Skeletal muscle satellite cell (primary cell): Measurements from ENCODE around the gene DRG2. TPM values are rescaled to one million over a fixed set of nuclear protein-coding genes. Genes with fewer than 3 reads are reported as not detected.

ENCODE experiments used
- H3K27me3 ChIP-seq: 2 replicates; pipeline ENCODE4 v1.7.0; 2013; ENCODE audit warnings: low read length; ENCODE audit not compliant: control insufficient read depth, insufficient read depth
- H3K36me3 ChIP-seq: 2 replicates; pipeline ENCODE4 v1.7.0; 2013; ENCODE audit warnings: mild to moderate bottlenecking, control low read depth, low read length; ENCODE audit not compliant: insufficient read depth
- H3K4me1 ChIP-seq: 2 replicates; pipeline ENCODE4 v1.7.0; 2013; ENCODE audit warnings: low read length; ENCODE audit not compliant: control insufficient read depth, insufficient read depth
- H3K4me2 ChIP-seq: 2 replicates; pipeline ENCODE4 v1.7.0; 2013; ENCODE audit warnings: mild to moderate bottlenecking, low read length
- H3K4me3 ChIP-seq: 2 replicates; pipeline ENCODE4 v1.7.0; 2013; ENCODE audit warnings: low read length
- H3K9ac ChIP-seq: 2 replicates; pipeline ENCODE4 v1.7.0; 2013; ENCODE audit warnings: mild to moderate bottlenecking, low read depth, low read length, moderate library complexity
- H3K9me3 ChIP-seq: replicated peaks from 2 replicates; pipeline ENCODE4 v1.7.0; 2013; ENCODE audit warnings: mild to moderate bottlenecking, control low read depth, low read length
- total RNA-seq: library from RNA; depleted of rRNA; stranded (reverse); fragments of >200 nt; gene quantifications from 2 replicates; pipeline ENCODE4 v1.2.3, GENCODE V29; 2012; rRNA removed

Gene DRG2
- 37.6 and 46.4 TPM in 2 replicates for total RNA-seq

DNA sequence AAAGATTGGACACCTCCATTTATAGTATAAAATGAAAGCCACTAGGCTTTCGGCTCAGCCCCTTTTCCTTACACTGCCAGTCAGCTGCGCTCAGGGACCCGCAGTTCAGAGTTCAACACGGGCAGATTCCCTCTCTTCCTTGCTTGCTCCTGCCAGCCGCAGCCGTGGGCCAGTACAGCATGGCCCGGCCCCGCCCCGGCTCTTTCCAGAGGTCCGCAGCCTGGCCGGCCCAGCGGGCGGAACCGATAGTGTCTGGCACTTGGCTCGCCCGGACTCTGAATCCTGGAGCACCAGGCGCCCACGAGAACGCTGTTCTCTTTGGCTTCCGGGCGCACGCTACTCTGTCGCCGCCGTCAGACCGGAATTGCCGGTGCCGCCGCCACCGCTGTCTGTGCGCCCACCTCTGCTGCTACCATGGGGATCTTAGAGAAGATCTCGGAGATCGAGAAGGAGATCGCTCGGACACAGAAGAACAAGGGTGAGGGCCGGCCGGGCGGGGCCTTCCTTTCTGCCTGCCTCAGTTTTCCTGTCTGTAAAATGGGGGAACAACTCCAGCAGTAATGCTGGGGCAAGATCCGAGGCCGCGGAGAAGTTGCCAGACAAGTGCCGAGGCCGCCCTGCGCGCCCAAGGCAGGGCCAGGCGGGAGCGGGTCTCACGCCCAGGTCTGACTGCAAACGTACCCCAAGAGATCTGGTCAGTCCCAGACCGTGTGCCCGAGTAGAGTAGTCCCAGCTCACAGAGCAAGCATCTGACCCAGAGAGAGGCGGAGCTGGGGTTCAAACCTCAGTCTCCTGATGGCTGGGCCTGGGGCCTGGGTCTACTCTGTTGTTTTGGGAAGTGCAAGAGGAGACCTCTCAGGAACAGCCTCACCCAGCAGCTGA, at the start of gene DRG2:
Gene DRG2, plus strand, starts transcription at position 339 of the 882 bp plus-strand sequence. Its CDS starts 76 bp downstream, at position 415.
- Histone ChIP-seq H3K4me2 (peak within 1 kb of the TSS; percentile 87), H3K4me1 (peaks cover 13% of the 10 kb centered on the region), H3K9ac (peak within 1 kb of the TSS; percentile 87), H3K36me3 (peaks cover 3% of the 10 kb centered on the region), H3K27me3 (no peaks in the 10 kb centered on the region), H3K9me3 (no peaks in the 10 kb centered on the region), H3K4me3 (peak within 1 kb of the TSS; percentile 94)

GRCh38 chr17:18038149-18038850, 49.4 kb upstream of the DRG2 start:
- no peaks in the 10 kb centered on the region for H3K36me3 ChIP-seq
- peaks cover 30% of the 10 kb centered on the region for H3K4me1 ChIP-seq
- H3K9me3 ChIP-seq, result no peaks in the 10 kb centered on the region
- peak overlapping the region; percentile 85 for H3K9ac ChIP-seq
- H3K27me3 ChIP-seq, result no peaks in the 10 kb centered on the region
- peak overlapping the region; percentile 91 for H3K4me2 ChIP-seq
- H3K4me3 ChIP-seq, result peak overlapping the region; percentile 96

DNA sequence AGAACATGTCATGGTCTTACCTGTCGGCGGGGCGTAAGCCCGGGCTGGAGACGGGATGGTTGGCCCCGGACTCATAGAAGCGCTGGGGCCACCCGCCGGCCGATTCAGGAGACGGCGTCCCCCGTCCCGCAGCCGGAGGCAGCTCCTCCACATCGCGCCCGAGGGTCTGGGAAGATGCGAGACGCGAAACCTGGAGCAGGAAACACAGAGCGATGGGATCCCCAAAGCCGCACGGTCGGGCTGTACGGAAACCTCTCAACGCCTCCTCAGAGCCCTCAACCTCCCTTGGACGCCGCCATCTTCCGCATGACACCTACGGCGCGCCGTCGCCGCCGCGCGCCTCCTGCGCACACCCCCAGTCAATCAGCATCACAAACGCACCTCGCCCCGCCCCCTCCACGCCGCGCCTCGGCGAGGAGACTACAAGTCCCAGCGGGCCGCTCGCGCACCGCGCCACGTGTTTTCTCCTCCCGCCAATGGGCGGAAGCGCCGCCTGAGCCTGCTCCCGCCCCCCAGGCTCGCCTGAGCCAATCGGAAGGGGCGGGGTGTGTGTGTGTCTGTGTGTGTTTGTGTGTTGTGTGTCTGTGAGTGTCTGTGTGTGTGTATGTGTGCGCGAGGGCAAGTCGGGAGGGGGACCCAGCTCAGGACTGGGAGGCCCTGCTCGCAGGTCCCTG, 48.8 kb upstream of the DRG2 start, which contains the start of the genes ATPAF2 and GID4:
Gene ATPAF2, minus strand, starts transcription at position 308 of the 674 bp plus-strand sequence. Its CDS starts 155 bp downstream, at position 153.
Gene GID4, plus strand, starts transcription at position 548 of the 674 bp plus-strand sequence. Its CDS starts 57 bp downstream, at position 605.
- H3K4me3 ChIP-seq, result peak within 1 kb of the TSS; percentile 96
- H3K4me1 ChIP-seq, result peaks cover 30% of the 10 kb centered on the region
- no peaks in the 10 kb centered on the region for H3K36me3 ChIP-seq
- peak within 1 kb of the TSS; percentile 87 for H3K9ac ChIP-seq
- H3K9me3 ChIP-seq, result no peaks in the 10 kb centered on the region
- peak within 1 kb of the TSS; percentile 91 for H3K4me2 ChIP-seq
- no peaks in the 10 kb centered on the region for H3K27me3 ChIP-seq

DNA sequence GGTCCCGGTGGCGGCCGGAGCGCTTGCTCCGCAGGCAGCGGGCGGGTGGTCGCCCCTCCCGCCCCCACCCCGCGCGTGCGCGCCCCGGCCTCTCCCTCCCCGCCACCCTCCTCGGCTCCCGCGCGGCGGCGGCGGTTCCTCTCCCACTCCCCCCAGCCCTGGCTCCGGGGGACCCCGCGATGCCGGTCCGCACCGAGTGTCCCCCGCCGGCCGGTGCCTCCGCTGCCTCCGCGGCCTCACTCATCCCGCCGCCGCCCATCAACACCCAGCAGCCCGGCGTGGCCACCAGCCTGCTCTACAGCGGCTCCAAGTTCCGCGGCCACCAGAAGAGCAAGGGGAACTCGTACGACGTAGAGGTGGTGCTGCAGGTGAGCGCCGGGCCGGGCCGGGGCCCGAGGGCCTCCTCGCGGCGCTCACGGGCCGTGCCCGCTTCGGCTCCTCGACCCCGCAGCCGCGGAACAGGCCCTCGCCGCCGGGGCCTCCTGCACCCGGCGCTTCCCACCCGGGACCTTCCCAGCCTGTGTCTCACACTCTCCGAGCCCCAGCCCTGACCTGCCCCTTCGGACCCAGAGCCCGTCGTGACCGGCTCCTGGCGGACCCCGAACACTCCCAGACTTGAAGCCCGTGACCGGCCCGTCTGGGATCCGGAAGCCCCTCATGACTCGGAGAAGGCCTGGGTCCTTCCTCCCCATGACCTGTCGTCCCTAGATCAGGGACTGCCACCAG, 48.0 kb upstream of the DRG2 start:
- Histone ChIP-seq H3K27me3 (no peaks in the 10 kb centered on the region), H3K36me3 (no peaks in the 10 kb centered on the region), H3K9ac (peak overlapping the region; percentile 87), H3K4me2 (peak overlapping the region; percentile 90), H3K9me3 (no peaks in the 10 kb centered on the region), H3K4me1 (peaks cover 30% of the 10 kb centered on the region), H3K4me3 (peak overlapping the region; percentile 96)

- H3K27me3 ChIP-seq, result no peaks in the 10 kb centered on the region
Observed at GRCh38 chr17:18040261-18040858, 47.4 kb upstream of the DRG2 start.

DNA sequence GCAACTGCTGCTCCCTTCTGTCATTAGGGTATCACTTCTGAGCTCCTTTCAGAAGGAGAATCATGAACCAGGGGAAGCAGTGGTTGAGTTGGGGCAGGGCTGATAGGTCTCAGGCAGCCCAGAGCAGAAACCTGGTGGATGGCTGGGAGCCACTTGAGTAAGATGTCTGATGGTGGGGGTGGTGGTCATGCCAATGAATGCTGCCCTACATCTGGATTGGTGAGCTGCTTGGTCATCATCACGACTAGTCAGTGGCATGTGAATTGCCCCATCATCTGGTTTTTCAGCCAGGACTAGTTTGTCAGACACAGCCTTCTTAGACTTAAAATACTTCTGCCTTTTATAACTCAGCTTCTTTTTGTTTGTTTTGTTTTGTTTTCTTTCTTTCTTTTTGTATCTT, 46.0 kb upstream of the DRG2 start:
- H3K4me1 ChIP-seq, result peaks cover 30% of the 10 kb centered on the region

More at GRCh38 chr17:18040261-18040858, 47.4 kb upstream of the DRG2 start:
- Histone ChIP-seq H3K9me3 (no peaks in the 10 kb centered on the region), H3K4me2 (peak overlapping the region; percentile 90), H3K36me3 (no peaks in the 10 kb centered on the region), H3K4me3 (peak overlapping the region; percentile 96), H3K9ac (peak overlapping the region; percentile 87), H3K4me1 (peaks cover 30% of the 10 kb centered on the region)

GRCh38 chr17:18042983-18043382, 44.8 kb upstream of the DRG2 start:
- Histone ChIP-seq H3K4me2 (no peak overlapping the region), H3K4me1 (peaks cover 26% of the 10 kb centered on the region), H3K4me3 (no peak overlapping the region), H3K27me3 (no peaks in the 10 kb centered on the region), H3K9ac (no peak overlapping the region), H3K36me3 (peaks cover 13% of the 10 kb centered on the region), H3K9me3 (no peaks in the 10 kb centered on the region)

More for the DNA sequence above, 46.0 kb upstream of the DRG2 start:
- Histone ChIP-seq H3K4me3 (peak overlapping the region; percentile 3), H3K27me3 (no peaks in the 10 kb centered on the region), H3K4me2 (peak overlapping the region; percentile 16), H3K9me3 (no peaks in the 10 kb centered on the region), H3K9ac (no peak overlapping the region), H3K36me3 (peaks cover 5% of the 10 kb centered on the region)

DNA sequence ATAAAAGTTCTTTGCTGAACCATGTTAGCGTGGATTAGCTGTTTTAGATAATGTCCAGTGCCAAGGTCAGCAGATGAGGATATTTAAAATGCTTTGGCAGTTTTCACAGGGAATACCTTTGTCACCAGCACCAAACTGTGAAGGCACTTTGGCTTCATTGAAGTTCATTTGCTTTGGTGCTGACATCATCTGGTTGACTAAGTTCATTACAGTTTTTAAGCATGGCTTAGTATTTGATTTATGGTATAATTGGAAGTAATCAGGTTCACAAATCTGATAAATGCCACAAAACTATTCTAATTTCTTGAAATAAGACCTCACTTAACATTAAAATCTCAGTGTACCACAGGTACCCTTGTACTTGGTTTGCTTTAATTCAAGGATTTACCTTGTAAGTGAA, 44.3 kb upstream of the DRG2 start:
- Histone ChIP-seq H3K4me1 (peaks cover 21% of the 10 kb centered on the region), H3K9ac (no peak overlapping the region), H3K4me2 (no peak overlapping the region), H3K4me3 (no peak overlapping the region), H3K9me3 (no peaks in the 10 kb centered on the region), H3K36me3 (peaks cover 13% of the 10 kb centered on the region), H3K27me3 (no peaks in the 10 kb centered on the region)

- Histone ChIP-seq H3K4me1 (peaks cover 21% of the 10 kb centered on the region), H3K4me3 (no peak overlapping the region), H3K36me3 (peaks cover 13% of the 10 kb centered on the region), H3K9ac (no peak overlapping the region), H3K9me3 (no peaks in the 10 kb centered on the region), H3K27me3 (no peaks in the 10 kb centered on the region), H3K4me2 (no peak overlapping the region)
Observed at GRCh38 chr17:18044609-18045008, 43.1 kb upstream of the DRG2 start.

- Histone ChIP-seq H3K4me2 (no peak overlapping the region), H3K27me3 (no peaks in the 10 kb centered on the region), H3K4me3 (no peak overlapping the region), H3K9ac (no peak overlapping the region), H3K36me3 (peaks cover 13% of the 10 kb centered on the region), H3K9me3 (no peaks in the 10 kb centered on the region), H3K4me1 (peaks cover 12% of the 10 kb centered on the region)
Observed at GRCh38 chr17:18045691-18046350, 41.9 kb upstream of the DRG2 start.
